KOPT-K1 (cell line): ENCODE data around the gene NNT.
"Not testable (repeated sequence)": the region's sequence is repeated elsewhere in the genome, so short reads cannot be mapped to it uniquely, and the experiment has no call there.

ENCODE experiments used
- H3K27ac ChIP-seq: fragments of 200-600 bp; sonication (generic); 2 replicates; pipeline ENCODE4 v1.5.1; 2016; ENCODE audit warnings: antibody characterized with exemption, mild to moderate bottlenecking, low read depth, low read length; ENCODE audit not compliant: poor library complexity, severe bottlenecking
- H3K36me3 ChIP-seq: fragments of 200-600 bp; sonication (generic); 2 replicates; pipeline ENCODE4 v1.5.1; 2017; ENCODE audit warnings: antibody characterized with exemption, mild to moderate bottlenecking, low read length, moderate library complexity; ENCODE audit not compliant: insufficient read depth
- H3K9me3 ChIP-seq: fragments of 200-600 bp; sonication (generic); 2 replicates; pipeline ENCODE4 v1.5.1; 2017; ENCODE audit warnings: antibody characterized with exemption, low read length, mild to moderate bottlenecking; ENCODE audit not compliant: insufficient read depth, poor library complexity, severe bottlenecking

Gene NNT

DNA sequence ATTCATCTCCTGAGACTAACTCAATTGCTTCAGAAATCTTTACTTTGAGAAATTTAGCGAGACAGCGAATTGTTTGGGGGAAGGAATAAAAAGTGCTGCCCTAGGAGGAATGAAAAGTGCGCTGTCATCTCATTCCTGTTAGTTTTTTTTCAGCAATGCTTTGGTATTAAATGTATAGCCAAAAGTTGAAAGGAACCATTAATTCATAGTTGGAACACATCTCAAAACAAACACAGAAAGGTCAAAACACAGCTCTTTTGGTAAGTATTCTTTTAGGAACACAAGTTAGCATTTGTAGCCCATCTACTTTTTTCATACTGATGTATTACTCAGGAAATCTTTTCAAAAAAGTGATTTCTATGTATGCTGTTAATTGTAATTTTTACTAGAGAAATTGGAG lies 109.1 kb downstream of the NNT start:
- Histone ChIP-seq H3K9me3 (no peaks in the 10 kb centered on the region), H3K36me3 (peaks cover 4% of the 10 kb centered on the region; the same call in 1 of the 2 replicates), H3K27ac (no peak overlapping the region)

GRCh38 chr5:43719783-43720182 lies 116.8 kb downstream of the NNT start:
- not testable (repeated sequence) for H3K9me3 ChIP-seq, H3K27ac ChIP-seq, H3K36me3 ChIP-seq

DNA sequence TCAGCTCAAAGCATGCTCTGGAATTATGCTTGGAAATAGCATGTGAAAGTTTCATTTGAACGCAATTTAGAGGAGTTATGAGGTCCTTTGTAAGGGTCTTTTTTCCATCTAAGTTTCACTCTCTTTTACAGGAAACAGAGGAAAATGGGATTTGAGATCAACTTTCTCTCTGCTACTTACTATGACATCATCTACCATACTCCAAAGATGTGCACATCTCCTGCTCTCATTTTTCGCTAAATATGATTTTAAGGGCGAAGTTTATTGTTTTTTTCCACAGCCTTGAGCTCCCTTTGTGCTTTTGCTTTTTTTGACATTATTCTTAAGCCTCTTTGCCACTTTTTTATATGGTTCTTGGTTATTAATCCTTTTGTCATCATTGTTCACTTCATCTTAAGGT lies 125.6 kb downstream of the NNT start:
- Histone ChIP-seq H3K9me3 (no peaks in the 10 kb centered on the region), H3K36me3 (no peaks in the 10 kb centered on the region), H3K27ac (no peak overlapping the region)

DNA sequence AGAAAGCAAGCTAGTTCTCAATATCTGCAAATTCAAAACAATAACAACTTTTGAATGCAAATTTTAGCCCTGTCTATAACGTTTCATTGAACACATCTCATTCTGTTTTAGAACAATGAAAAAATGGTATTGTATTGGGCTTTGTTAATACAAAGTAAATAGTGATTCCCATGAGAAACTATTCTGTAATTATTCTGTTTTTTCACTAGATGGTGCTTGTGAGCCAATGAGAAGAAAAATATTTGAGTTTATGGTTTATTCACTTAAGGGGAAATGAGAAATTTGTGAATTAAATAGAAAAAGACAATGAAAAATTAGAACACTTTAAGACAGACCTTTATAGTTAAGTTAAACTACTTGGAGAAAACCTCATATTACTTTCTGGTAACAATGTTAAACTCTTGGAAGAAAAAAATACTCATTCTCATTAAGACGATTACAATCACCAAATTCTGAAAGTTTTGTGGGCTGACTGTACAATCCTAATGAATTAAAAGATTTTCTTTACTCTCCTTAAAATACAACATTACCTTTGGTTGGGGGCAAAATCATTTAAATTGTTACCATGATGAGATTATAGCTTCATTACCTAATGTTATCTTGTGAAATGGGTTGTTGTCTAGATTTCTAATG lies 127.0 kb downstream of the NNT start:
- no peak overlapping the region for H3K27ac ChIP-seq
- no peaks in the 10 kb centered on the region for H3K9me3 ChIP-seq
- no peaks in the 10 kb centered on the region for H3K36me3 ChIP-seq

- no peak overlapping the region for H3K27ac ChIP-seq
- H3K9me3 ChIP-seq = no peaks in the 10 kb centered on the region
- H3K36me3 ChIP-seq = no peaks in the 10 kb centered on the region
These were observed 127.9 kb downstream of the NNT start for GRCh38 chr5:43730832-43731342.

- Histone ChIP-seq H3K27ac (no peak overlapping the region), H3K9me3 (no peaks in the 10 kb centered on the region), H3K36me3 (no peaks in the 10 kb centered on the region)
These were observed 128.6 kb downstream of the NNT start for GRCh38 chr5:43731573-43731972.

GRCh38 chr5:43745923-43746548 lies 143.1 kb downstream of the NNT start:
- H3K9me3 ChIP-seq, H3K27ac ChIP-seq, H3K36me3 ChIP-seq: not testable (repeated sequence)

GRCh38 chr5:43750809-43751208 lies 147.8 kb downstream of the NNT start:
- no peak overlapping the region for H3K27ac ChIP-seq
- no peaks in the 10 kb centered on the region for H3K9me3 ChIP-seq
- H3K36me3 ChIP-seq = no peaks in the 10 kb centered on the region

DNA sequence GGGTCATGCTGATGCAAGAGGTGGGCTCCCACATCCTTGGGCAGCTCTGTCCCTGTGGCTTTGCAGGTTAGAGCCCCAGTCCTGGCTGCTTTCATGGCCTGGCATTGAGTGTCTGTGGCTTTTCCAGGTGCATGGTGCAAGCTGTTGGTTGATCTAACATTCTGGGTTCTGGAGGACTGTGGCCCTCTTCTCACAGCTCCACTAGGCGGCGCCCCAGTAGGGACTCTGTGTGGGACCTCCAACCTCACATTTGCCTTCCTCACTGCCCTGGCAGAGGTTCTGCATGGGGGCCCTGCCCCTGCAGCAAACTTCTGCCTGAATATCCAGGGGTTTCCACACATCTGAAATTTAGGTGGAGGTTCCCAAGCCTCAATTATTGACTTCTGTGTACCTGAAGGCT lies 150.1 kb downstream of the NNT start:
- H3K9me3 ChIP-seq = no peaks in the 10 kb centered on the region
- H3K27ac ChIP-seq = no peak overlapping the region
- no peaks in the 10 kb centered on the region for H3K36me3 ChIP-seq
